Tibial nerve (tissue), 4 donors: ENCODE measurements around the gene ZNF665. TPM values are rescaled to one million over a fixed set of nuclear protein-coding genes. Genes with fewer than 3 reads are reported as not detected.

Source experiments
- DNase-seq, 2 donors: peaks; one replicate each; pipeline ENCODE4 v3.0.0-alpha.2; 2019; ENCODE audit warnings: low spot score in 2 of 2
- H3K27ac ChIP-seq, 4 donors: fragments of 200-600 bp; sonication (generic) in 3 of 4; one replicate each; pipeline ENCODE4 v1.5.1; 2017 to 2019; ENCODE audit warnings: mild to moderate bottlenecking in 1 of 4
- H3K27me3 ChIP-seq, 2 donors: fragments of 200-600 bp; sonication (generic) in 1 of 2; one replicate each; pipeline versions ENCODE4 v1.5.1 to v1.6.0; 2017 to 2019
- H3K36me3 ChIP-seq, 3 donors: fragments of 200-600 bp; sonication (generic); one replicate each; pipeline ENCODE4 v1.5.1; 2018 to 2019
- H3K4me1 ChIP-seq, 4 donors: fragments of 200-600 bp; sonication (generic) in 3 of 4; one replicate each; pipeline ENCODE4 v1.5.1; 2017 to 2019
- H3K4me3 ChIP-seq, 4 donors: fragments of 200-600 bp; sonication (generic) in 3 of 4; one replicate each; pipeline ENCODE4 v1.5.1; 2017 to 2019; ENCODE audit warnings: mild to moderate bottlenecking in 1 of 4, moderate library complexity in 1 of 4
- H3K9me3 ChIP-seq, 4 donors: fragments of 200-600 bp; sonication (generic) in 3 of 4; one replicate each; pipeline ENCODE4 v1.5.1; 2017 to 2019
- CTCF ChIP-seq, 5 experiments: fragments of 200-600 bp in 3 of 5; fragments of 450-650 bp in 2 of 5; sonication (generic) in 3 of 5; IDR thresholded peaks; one replicate each; pipeline ENCODE4 v1.5.1; 2016 to 2019; ENCODE audit warnings: antibody characterized with exemption in 5 of 5, mild to moderate bottlenecking in 3 of 5, moderate library complexity in 2 of 5
- EP300 ChIP-seq, 2 donors: sonication (generic); formaldehyde crosslinking; IDR thresholded peaks; one replicate each; pipeline ENCODE4 v1.6.1; 2017; ENCODE audit warnings: antibody characterized with exemption in 2 of 2, mild to moderate bottlenecking in 1 of 2
- POLR2A ChIP-seq, 2 donors: fragments of 450-650 bp; IDR thresholded peaks; one replicate each; pipeline ENCODE4 v1.6.1; 2017; ENCODE audit warnings: antibody characterized with exemption in 2 of 2, mild to moderate bottlenecking in 2 of 2, moderate library complexity in 2 of 2
- WGBS, 2 donors: methylation state at CpG; one replicate each; pipeline ENCODE4 v1.1.5; 2018; 5-methylcytosine and 5-hydroxymethylcytosine counted together
- total RNA-seq, 4 donors: library from RNA; depleted of rRNA; stranded (reverse); fragments of >200 nt; gene quantifications; one replicate each; pipeline ENCODE4 v1.1.0, GENCODE V29; 2016

The ZNF665 gene
- total RNA-seq, 4 donors from 2014 or later = 5.4 to 19.6 (median 6.1) TPM

- Histone ChIP-seq H3K27me3 (no peaks in the 10 kb centered on the region), H3K27ac (no peak overlapping the region), H3K36me3 (peaks cover 13 to 96% (median 18%) of the 10 kb centered on the region in 3 donors), H3K4me1 (no peaks in the 10 kb centered on the region), H3K4me3 (no peak overlapping the region), H3K9me3 (peaks cover 0 to 93% (median 40%) of the 10 kb centered on the region in 4 donors)
- no peak for DNase-seq
- no peak for TF ChIP-seq EP300 (IDR thresholded peaks at IDR 0.05)
- no peak for TF ChIP-seq POLR2A (IDR thresholded peaks at IDR 0.05)
- TF ChIP-seq CTCF (IDR thresholded peaks at IDR 0.05) = no peak
Measured at GRCh38 chr19:53147645-53148044, 45.5 kb downstream of the ZNF665 start.

GRCh38 chr19:53140351-53140750 is 52.8 kb downstream of the ZNF665 start:
- H3K4me1 ChIP-seq = no peaks in the 10 kb centered on the region
- no peak overlapping the region for H3K27ac ChIP-seq
- H3K4me3 ChIP-seq = no peak overlapping the region
- TF ChIP-seq POLR2A (IDR thresholded peaks at IDR 0.05) (no peak), CTCF (IDR thresholded peaks at IDR 0.05) (no peak)
- WGBS, 2 donors = 94 to 98% methylated on average over 4 of the region's 4 CpGs
- peaks cover 8 to 94% (median 50%) of the 10 kb centered on the region in 4 donors for H3K9me3 ChIP-seq
- H3K36me3 ChIP-seq = peaks cover 2 to 58% (median 10%) of the 10 kb centered on the region in 3 donors
- no peaks in the 10 kb centered on the region for H3K27me3 ChIP-seq
- DNase-seq = no peak

- no peaks in the 10 kb centered on the region for H3K27me3 ChIP-seq
- no peak overlapping the region for H3K4me3 ChIP-seq
- TF ChIP-seq EP300 (IDR thresholded peaks at IDR 0.05) = no peak
- no peak for TF ChIP-seq POLR2A (IDR thresholded peaks at IDR 0.05)
- no peak for TF ChIP-seq CTCF (IDR thresholded peaks at IDR 0.05)
- H3K36me3 ChIP-seq = peaks cover 0 to 23% (median 0%) of the 10 kb centered on the region in 3 donors
- peaks cover 8 to 73% (median 38%) of the 10 kb centered on the region in 4 donors for H3K9me3 ChIP-seq
- no peak overlapping the region for H3K27ac ChIP-seq
- DNase-seq = no peak
- 80 to 81% methylated on average over 3 of the region's 3 CpGs for WGBS, 2 donors
- peaks cover 0 to 7% (median 0%) of the 10 kb centered on the region in 4 donors for H3K4me1 ChIP-seq
Measured at GRCh38 chr19:53136432-53136831, 56.7 kb downstream of the ZNF665 start.

- peaks cover 0 to 32% (median 10%) of the 10 kb centered on the region in 4 donors for H3K9me3 ChIP-seq
- H3K36me3 ChIP-seq = no peaks in the 10 kb centered on the region
- no peaks in the 10 kb centered on the region for H3K27me3 ChIP-seq
- peaks cover 0 to 15% (median 0%) of the 10 kb centered on the region in 4 donors for H3K4me1 ChIP-seq
- H3K27ac ChIP-seq = peak within 1 kb of the TSS in 3 of 4 donors; percentile 47 to 66 (median 53)
- H3K4me3 ChIP-seq = peak within 1 kb of the TSS; percentile 45 to 62 (median 58)
- TF ChIP-seq POLR2A (IDR thresholded peaks at IDR 0.05) (peak in 1 of 2 donors; percentile 27), CTCF (IDR thresholded peaks at IDR 0.05) (no peak), EP300 (IDR thresholded peaks at IDR 0.05) (peak in 1 of 2 donors; percentile 55)
- 1% methylated on average over 51 of the region's 51 CpGs for WGBS, 2 donors
- DNase-seq = peak; percentile 42 to 45
Measured at GRCh38 chr19:53132141-53132991, 60.8 kb downstream of the ZNF665 start, which contains the start of gene ZNF415. Gene ZNF415, minus strand, starts transcription at chr19:53132910. Its CDS starts 10,234 bp downstream, at chr19:53122676.

- 30 to 33% methylated on average over 6 of the region's 6 CpGs for WGBS, 2 donors
- TF ChIP-seq CTCF (IDR thresholded peaks at IDR 0.05) (no peak), EP300 (IDR thresholded peaks at IDR 0.05) (no peak), POLR2A (IDR thresholded peaks at IDR 0.05) (no peak)
Measured at GRCh38 chr19:53131727-53132126, 61.4 kb downstream of the ZNF665 start.

More at GRCh38 chr19:53131727-53132126, 61.4 kb downstream of the ZNF665 start:
- Histone ChIP-seq H3K4me1 (peaks cover 0 to 15% (median 0%) of the 10 kb centered on the region in 4 donors), H3K9me3 (peaks cover 0 to 26% (median 7%) of the 10 kb centered on the region in 4 donors), H3K27ac (peak overlapping the region in 1 of 4 donors; percentile 66), H3K4me3 (peak overlapping the region in 3 of 4 donors; percentile 54 to 62 (median 61)), H3K36me3 (no peaks in the 10 kb centered on the region), H3K27me3 (no peaks in the 10 kb centered on the region)
- DNase-seq = no peak
